HG03280 (cell line): Measurements from ENCODE around the gene TNIP1.

Experiments
- ATAC-seq: cut with Tn5 transposase; IDR thresholded peaks from one replicate; pipeline ENCODE4 v1.9.1; 2021; ENCODE audit warnings: mild to moderate bottlenecking, moderate library complexity; ENCODE audit not compliant: unreplicated experiment

The TNIP1 gene

GRCh38 chr5:151024440-151025249 is 56.2 kb downstream of the TNIP1 start:
- ATAC-seq: no peak

- no peak for ATAC-seq
These were observed 57.2 kb downstream of the TNIP1 start for GRCh38 chr5:151023651-151024050.

GRCh38 chr5:151023047-151023615 is 57.7 kb downstream of the TNIP1 start:
- ATAC-seq: no peak

DNA sequence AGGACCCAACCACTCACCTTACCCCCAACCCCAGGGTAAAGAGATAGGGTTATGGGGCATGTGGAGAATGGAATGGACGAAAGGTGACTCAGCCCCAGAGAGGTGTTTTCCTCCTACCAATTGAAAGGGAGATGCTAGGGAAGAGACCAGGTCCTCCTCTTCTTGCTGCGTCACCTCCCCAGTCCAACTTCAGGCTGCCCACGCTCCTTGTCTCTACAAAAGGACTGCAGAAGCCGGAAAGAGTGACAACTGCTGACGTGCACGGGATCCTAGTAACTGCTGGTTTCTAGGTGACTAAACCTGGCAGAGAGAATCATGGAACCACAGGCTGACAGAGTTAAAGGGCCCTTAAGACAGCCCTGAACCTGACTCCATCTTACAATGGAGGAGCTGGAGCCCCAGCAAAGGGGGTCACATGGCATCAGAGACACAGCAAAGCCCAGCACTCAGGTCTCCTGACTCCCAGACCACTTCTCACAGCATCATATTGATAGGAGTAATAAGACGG is 58.3 kb downstream of the TNIP1 start:
- ATAC-seq: no peak

DNA sequence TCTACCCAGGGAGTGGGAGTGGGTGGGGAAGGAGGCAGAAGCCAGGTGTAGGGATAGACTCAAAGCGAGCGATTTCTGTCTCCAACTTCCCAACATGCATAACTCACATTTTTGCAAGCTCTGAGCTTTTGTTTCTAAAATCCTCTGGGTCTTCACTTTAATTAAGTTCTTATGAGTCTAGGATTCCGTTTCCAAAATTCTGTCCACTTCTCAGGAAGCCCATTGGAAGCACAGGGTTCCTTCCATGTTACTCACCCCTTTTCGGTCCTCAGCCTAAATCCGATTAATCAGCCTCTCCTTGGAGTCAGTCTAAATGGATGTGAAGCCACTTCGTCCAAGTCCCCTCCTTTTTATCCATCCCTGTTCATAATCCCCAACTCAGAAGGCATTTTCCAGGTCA is 59.1 kb downstream of the TNIP1 start:
- no peak for ATAC-seq

DNA sequence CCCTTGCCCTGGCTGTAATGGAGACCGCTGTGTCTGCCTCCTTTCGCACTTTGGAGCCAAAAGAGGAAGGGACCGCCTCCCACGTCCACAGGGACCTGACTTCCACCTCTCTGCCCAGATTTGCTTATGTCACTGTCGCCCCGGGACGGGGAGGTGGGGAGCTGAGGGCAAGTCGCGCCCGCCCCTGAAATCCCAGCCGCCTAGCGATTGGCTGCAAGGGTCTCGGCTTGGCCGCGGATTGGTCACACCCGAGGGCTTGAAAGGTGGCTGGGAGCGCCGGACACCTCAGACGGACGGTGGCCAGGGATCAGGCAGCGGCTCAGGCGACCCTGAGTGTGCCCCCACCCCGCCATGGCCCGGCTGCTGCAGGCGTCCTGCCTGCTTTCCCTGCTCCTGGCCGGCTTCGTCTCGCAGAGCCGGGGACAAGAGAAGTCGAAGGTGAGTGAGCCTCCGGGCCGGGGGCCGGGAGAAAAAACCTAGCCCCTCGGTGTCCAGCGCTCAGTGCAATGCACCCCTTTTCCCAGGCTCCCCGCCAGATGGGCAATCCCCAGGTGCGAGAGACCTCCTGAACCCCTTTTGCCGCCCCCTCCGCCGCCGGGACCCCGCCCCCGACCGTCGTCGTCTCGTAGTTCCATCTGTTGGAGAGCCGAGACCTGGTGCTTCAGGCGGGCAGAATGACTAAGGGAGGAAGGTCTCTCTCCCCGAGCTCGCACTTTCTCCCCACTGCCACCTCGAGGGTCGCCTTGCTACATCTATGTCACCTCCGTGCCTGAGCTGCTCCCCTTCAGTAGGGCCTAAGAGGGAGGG is 60.3 kb downstream of the TNIP1 start, which contains the start of gene GPX3:
GPX3 (plus strand) TSS at position 288 of the 807 bp plus-strand sequence; CDS start at position 352, 64 bp downstream.
- peak; percentile 45 for ATAC-seq

GRCh38 chr5:151019331-151019730 is 61.5 kb downstream of the TNIP1 start:
- no peak for ATAC-seq

DNA sequence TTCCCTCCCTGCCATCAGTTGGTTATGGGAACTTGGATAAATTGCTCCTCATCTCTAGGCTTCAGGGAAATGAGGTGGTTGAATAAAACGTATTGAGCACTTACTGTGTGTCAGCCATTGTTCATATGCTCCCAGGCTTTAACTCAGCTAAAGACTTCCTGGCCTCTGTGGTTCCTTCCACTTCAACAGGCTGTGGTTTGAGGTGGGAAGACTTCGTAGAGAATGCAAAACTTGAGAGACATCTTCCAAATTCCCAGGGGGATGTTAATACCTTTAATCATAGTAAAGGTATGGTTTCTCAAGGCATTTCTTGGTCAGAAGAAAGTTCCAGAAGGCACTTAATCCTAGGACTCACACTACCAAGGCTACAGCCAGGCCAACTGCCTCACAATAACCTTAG is 62.0 kb downstream of the TNIP1 start:
- ATAC-seq: no peak

DNA sequence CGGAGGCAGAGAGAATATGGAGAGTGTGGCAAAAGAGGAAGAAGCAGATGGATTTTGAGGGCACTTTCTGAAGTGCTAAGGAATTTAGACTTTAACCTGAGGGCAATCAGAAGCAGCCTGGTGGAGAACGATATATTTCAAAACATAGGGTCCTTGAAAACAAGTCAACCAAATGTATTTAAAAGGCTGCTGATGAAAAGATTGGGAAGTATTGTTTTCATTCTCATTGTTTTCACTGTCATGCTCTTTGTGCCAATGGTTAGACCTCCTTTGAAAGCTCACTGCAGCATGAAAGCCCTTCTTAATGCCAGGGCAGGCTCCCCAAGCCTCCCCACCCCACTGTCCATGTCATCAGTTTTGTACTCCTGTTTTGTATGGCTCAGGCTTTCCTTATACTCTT is 62.9 kb downstream of the TNIP1 start:
- no peak for ATAC-seq

DNA sequence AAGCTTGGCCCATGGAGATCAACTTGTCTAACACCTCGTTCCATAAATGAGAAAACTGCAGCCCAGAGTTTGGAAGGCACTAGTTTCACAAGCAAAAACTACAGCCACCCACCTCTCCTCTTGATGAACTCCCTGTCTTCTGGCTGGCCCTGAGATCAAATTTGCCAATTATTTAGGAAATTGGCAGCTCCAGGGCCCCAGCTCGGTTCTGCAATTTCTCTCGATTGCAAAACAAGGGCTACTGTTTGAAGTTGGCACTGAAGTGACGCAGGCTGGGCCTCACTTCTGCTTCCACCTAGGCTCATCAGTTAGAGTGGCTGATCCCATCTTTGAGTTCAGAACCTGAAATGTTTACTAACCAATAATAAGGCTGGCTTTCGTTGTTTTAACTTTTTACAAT is 64.1 kb downstream of the TNIP1 start:
- no peak for ATAC-seq

DNA sequence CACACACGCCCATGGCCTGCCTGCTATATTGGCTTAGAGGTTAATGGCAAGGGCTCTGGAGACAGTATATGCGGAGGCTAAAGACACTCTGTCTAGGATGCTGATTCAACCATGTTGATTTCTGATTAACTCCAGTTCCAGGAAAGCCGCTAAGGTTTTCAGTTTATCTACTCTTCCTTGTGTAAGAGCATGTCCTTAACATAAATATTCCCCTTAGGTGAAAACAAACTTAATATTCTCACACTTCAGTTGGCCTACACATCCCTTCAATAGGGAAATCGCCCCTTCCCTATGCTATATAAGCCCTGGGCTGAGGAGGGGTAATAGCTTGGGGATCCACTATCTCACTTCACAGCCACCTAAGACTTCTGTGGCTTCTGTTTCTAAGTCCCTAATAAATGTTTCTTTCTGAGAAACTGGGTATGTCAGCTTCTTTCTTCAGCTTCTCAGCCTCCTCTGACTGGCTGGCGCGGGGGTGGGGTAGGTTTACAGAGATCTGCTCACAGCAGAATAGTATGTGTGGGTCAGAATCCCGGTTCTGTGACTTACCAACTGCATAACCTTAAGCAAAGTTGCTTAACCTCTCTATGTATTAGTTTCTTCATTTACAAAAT is 64.8 kb downstream of the TNIP1 start:
- no peak for ATAC-seq

- no peak for ATAC-seq
These were observed 66.0 kb downstream of the TNIP1 start for GRCh38 chr5:151014680-151015343.

GRCh38 chr5:151012862-151013261 is 68.0 kb downstream of the TNIP1 start:
- no peak for ATAC-seq

GRCh38 chr5:151008906-151009305 is 71.9 kb downstream of the TNIP1 start:
- no peak for ATAC-seq

DNA sequence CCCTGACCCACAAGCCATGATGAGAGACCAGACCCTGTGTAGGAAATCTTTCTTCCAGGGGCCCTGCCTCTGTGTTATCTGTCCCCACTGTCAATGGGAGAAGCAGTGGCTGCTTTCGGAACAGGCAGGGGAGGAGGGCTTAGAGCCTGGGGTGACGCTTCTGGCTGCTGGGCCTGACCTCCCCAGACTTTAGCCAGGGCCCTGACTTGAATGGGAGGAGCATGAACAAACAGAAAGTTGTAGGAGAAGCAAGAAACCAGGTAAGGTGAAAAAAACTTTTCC is 72.7 kb downstream of the TNIP1 start:
- ATAC-seq: no peak

- ATAC-seq: no peak
These were observed 73.2 kb downstream of the TNIP1 start for GRCh38 chr5:151007430-151008209.

- no peak for ATAC-seq
These were observed 74.0 kb downstream of the TNIP1 start for GRCh38 chr5:151006704-151007334.

DNA sequence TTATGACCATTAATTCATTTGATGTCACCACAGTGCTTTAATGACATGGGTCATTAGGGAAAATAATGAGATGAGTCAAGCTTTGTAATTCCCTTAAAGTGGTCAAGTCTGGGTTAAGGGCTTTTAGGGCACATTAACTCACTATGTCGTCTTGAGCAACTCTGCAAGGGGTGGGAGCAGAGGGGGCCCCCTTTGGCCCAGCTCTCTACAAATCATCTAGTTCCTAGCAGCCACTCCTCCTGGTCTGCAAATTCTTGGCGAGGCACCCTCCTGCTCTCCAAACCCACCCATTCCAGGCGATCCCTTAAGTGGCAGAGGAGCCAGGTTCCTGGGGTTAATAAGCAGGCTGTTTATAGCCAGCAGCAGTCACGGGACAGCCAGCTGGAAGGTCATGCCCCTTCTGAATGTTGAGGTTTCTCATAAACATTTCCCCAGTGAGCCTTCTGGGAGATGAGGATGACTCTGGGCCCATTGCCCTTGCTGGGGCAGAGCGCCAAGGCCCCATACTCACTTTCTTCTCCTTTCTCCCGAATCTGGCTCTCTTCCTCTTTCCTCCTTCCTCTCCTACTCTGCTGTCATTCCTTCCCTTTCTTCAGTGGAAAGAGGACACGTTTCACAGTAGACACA is 74.8 kb downstream of the TNIP1 start:
- ATAC-seq: no peak
